IMR-90 (cell line): ENCODE results near the gene KIF15. TPM values are rescaled to one million over a fixed set of nuclear protein-coding genes. Genes with fewer than 3 reads are reported as not detected.

Experiments
- ATAC-seq: fragments of 200-7000 bp; cut with Tn5 transposase; 2 replicates; pipeline ENCODE4 v1.9.1; 2020; ENCODE audit warnings: low read depth, mild to moderate bottlenecking, moderate library complexity
- BruUV-seq: library from RNA; stranded (reverse); fragments of 400-500 nt; replicated peaks from 2 replicates; lab custom pipeline; 2021; lab: Mats Ljungman, UMichigan
- CTCF ChIA-PET: fragments of 300-600 bp; formaldehyde crosslinking; extraction: SDS; loops from one replicate; lab custom pipeline; 2021; ENCODE audit warnings: antibody characterized with exemption; lab: Yijun Ruan, JAX
- POLR2A ChIA-PET: fragments of 300-600 bp; sonication (Branson Sonifier 250); formaldehyde crosslinking; loops from one replicate; lab custom pipeline; 2022; ENCODE audit warnings: antibody characterized with exemption; ENCODE audit not compliant: unreplicated experiment; lab: Charles Lee
- DNase-seq: peaks from one replicate; pipeline ENCODE4 v3.0.0; 2013
- H2AFZ ChIP-seq: replicated peaks from 2 replicates; pipeline ENCODE3; 2013; ENCODE audit warnings: low read length, mild to moderate bottlenecking; ENCODE audit not compliant: poor library complexity
- H2AK5ac ChIP-seq: 2 replicates; pipeline ENCODE4 v1.6.1; 2013; ENCODE audit warnings: low read depth, low read length, inconsistent platforms
- H2AK9ac ChIP-seq: replicated peaks from 2 replicates; pipeline ENCODE3; 2013; ENCODE audit warnings: mild to moderate bottlenecking, low read depth, low read length, moderate library complexity; ENCODE audit not compliant: poor library complexity
- H2BK120ac ChIP-seq: 2 replicates; pipeline ENCODE4 v1.6.1; 2013; ENCODE audit warnings: low read depth, low read length, inconsistent platforms
- H2BK15ac ChIP-seq: 3 replicates; pipeline ENCODE4 v1.6.1; 2013; ENCODE audit warnings: low read depth, low read length, inconsistent platforms
- H2BK20ac ChIP-seq: 2 replicates; pipeline ENCODE4 v1.6.1; 2013; ENCODE audit warnings: low read depth, mild to moderate bottlenecking, inconsistent platforms, low read length, moderate library complexity
- H2BK5ac ChIP-seq: 2 replicates; pipeline ENCODE4 v1.6.1; 2013; ENCODE audit warnings: mild to moderate bottlenecking, low read depth, low read length, inconsistent platforms; ENCODE audit not compliant: poor library complexity, severe bottlenecking
- H3K14ac ChIP-seq: replicated peaks from 2 replicates; pipeline ENCODE4 v1.6.1; 2013; ENCODE audit warnings: low read depth, low read length, inconsistent platforms
- H3K18ac ChIP-seq: 2 replicates; pipeline ENCODE4 v1.6.1; 2013; ENCODE audit warnings: low read depth, low read length, control low read depth
- H3K23ac ChIP-seq: 2 replicates; pipeline ENCODE4 v1.6.1; 2013; ENCODE audit warnings: low read depth, low read length, inconsistent platforms
- H3K27ac ChIP-seq: 2 replicates; pipeline ENCODE4 v1.5.1; 2013; ENCODE audit warnings: mild to moderate bottlenecking, control low read depth, low read length; ENCODE audit not compliant: insufficient read depth
- H3K27me3 ChIP-seq: 2 replicates; pipeline ENCODE4 v1.6.1; 2013; ENCODE audit warnings: low read length; ENCODE audit not compliant: control insufficient read depth, insufficient read depth
- H3K36me3 ChIP-seq: 2 replicates; pipeline ENCODE4 v1.6.1; 2013; ENCODE audit warnings: low read length, mixed read lengths; ENCODE audit not compliant: control insufficient read depth, insufficient read depth
- H3K4ac ChIP-seq: 2 replicates; pipeline ENCODE4 v1.6.1; 2013; ENCODE audit warnings: low read depth, low read length, inconsistent platforms
- H3K4me1 ChIP-seq: 2 replicates; pipeline ENCODE4 v1.6.1; 2013; ENCODE audit warnings: low read length, mixed read lengths; ENCODE audit not compliant: control insufficient read depth, insufficient read depth
- H3K4me2 ChIP-seq: 2 replicates; pipeline ENCODE4 v1.6.1; 2013; ENCODE audit warnings: low read depth, mild to moderate bottlenecking, control low read depth, low read length, moderate library complexity
- H3K4me3 ChIP-seq: 2 replicates; pipeline ENCODE4 v1.5.1; 2013; ENCODE audit warnings: low read depth, mild to moderate bottlenecking, control low read depth, low read length, moderate library complexity; ENCODE audit not compliant: insufficient read depth
- H3K56ac ChIP-seq: 2 replicates; pipeline ENCODE4 v1.6.1; 2013; ENCODE audit warnings: low read length, inconsistent platforms; ENCODE audit not compliant: insufficient read depth; ENCODE audit errors: extremely low read depth
- H3K79me1 ChIP-seq, 2 experiments: 2 replicates each; pipeline ENCODE4 v1.6.1; 2013; ENCODE audit warnings: low read length in 2 of 2, inconsistent platforms in 1 of 2, low read depth in 1 of 2
- H3K9ac ChIP-seq: 2 replicates; pipeline ENCODE4 v1.6.1; 2013; ENCODE audit warnings: low read depth, low read length, control low read depth
- H3K9me1 ChIP-seq: 2 replicates; pipeline ENCODE4 v1.6.1; 2013; ENCODE audit warnings: low read length, inconsistent platforms; ENCODE audit not compliant: insufficient read depth
- H3K9me3 ChIP-seq: 2 replicates; pipeline ENCODE4 v1.6.1; 2013; ENCODE audit warnings: low read length; ENCODE audit not compliant: control insufficient read depth, insufficient read depth
- H4K20me1 ChIP-seq: 2 replicates; pipeline ENCODE4 v1.6.1; 2013; ENCODE audit warnings: low read length, inconsistent platforms; ENCODE audit not compliant: insufficient read depth
- H4K5ac ChIP-seq: 2 replicates; pipeline ENCODE4 v1.6.1; 2013; ENCODE audit warnings: mild to moderate bottlenecking, low read depth, low read length, control low read depth
- H4K8ac ChIP-seq, 2 experiments: 2 replicates each; pipeline ENCODE4 v1.6.1; 2013; ENCODE audit warnings: low read depth in 2 of 2, low read length in 2 of 2, control low read depth in 1 of 2, inconsistent platforms in 1 of 2
- H4K91ac ChIP-seq: 2 replicates; pipeline ENCODE4 v1.6.1; 2013; ENCODE audit warnings: low read depth, low read length, inconsistent platforms; ENCODE audit not compliant: insufficient read depth
- MAFK ChIP-seq: IDR thresholded peaks from 2 replicates; pipeline ENCODE4 v1.6.1; 2012; ENCODE audit warnings: low read depth, low read length, improper control_type of control experiment
- SMC3 ChIP-seq: fragments of 150-350 bp; IDR thresholded peaks from 2 replicates; pipeline ENCODE4 v1.6.1; 2016; ENCODE audit warnings: low read depth, mild to moderate bottlenecking, antibody characterized with exemption, low read length, moderate library complexity
- WGBS, 2 experiments: methylation state at CpG; one replicate each; pipeline versions ENCODE4 v1.1.5 to v1.1.7; 2013; ENCODE audit warnings: missing lambda C conversion rate in 2 of 2; ENCODE audit not compliant: insufficient read length in 1 of 2; ENCODE audit errors: extremely low coverage in 2 of 2; 5-methylcytosine and 5-hydroxymethylcytosine counted together
- dilution Hi-C: fragments of 300-500 bp; cut with HindIII; formaldehyde crosslinking; loops from one replicate; pipeline ENCODE4 v1.14.3; 2018; ENCODE audit warnings: low sequenced_read_pairs; ENCODE audit not compliant: unreplicated experiment
- in situ Hi-C: fragments of 300-500 bp; cut with MboI; formaldehyde crosslinking; loops from 3 replicates; pipeline ENCODE4 v1.14.3; 2019; ENCODE audit warnings: low sequenced_read_pairs, inconsistent platforms, mixed read lengths
- intact Hi-C: fragments of 100-400 bp; cut with micrococcal nuclease; formaldehyde crosslinking; loops from 2 replicates; pipeline ENCODE4 v1.10.0; 2022
- polyA plus RNA-seq, 3 experiments: library from polyadenylated mRNA; depleted of rRNA; stranded (reverse); fragments of >200 nt; gene quantifications; 2 replicates each; pipeline ENCODE4 v1.2.3, GENCODE V29; 2012; ENCODE audit warnings: low replicate concordance in 1 of 3
- total RNA-seq: library from RNA; depleted of rRNA; stranded (reverse); fragments of >200 nt; gene quantifications from 2 replicates; pipeline ENCODE4 v1.2.3, GENCODE V29; 2012

The KIF15 gene
- total and polyA plus RNA-seq, 2 of the 4 experiments (the other 2 are of a cell fraction) = 3.7 to 8.4 TPM

DNA sequence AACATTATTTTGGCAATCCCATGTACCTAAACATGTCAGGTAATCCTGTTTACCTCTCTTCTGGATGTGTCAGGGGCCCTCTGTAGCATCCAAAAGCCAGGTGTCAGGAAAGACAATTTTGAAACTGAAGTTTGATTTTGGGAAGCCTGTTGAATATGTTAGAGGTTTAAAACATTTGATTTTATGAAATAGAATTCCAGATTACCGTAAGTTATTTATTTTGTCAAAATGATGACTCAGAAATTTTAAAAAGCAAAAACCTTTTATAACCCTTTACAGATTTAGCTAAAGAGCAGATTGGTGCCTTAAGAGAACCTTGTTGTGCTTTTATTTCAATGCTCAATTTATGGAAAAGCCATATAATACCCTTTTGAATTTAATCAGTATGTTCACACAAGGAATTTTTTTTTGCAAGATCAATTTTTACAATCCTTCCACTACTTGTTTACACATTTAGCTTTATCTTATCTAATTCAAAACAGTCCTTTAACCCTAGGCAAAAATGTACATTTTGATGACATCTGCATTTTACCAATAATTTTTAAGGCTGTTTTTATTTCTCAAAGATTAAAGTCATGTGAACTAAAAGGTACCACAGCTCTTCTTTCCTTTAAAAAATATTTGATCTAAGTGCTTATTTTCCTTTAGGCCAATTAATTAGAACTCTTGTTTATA lies 10.0 kb downstream of the KIF15 start:
- no peak for ATAC-seq

More for the DNA sequence above, 10.0 kb downstream of the KIF15 start:
- Histone ChIP-seq H3K4me1 (no peaks in the 10 kb centered on the region), H2BK120ac (no peak overlapping the region), H4K91ac (no peak overlapping the region), H3K4me3 (no peak overlapping the region), H3K36me3 (peaks cover 9% of the 10 kb centered on the region; the same call in 1 of the 2 replicates), H3K4ac (no peak overlapping the region), H3K23ac (no peak overlapping the region), H2AFZ (no peak overlapping the region), H3K27ac (no peak overlapping the region), H3K9ac (no peak overlapping the region), H3K4me2 (no peak overlapping the region), H3K18ac (no peak overlapping the region), H3K56ac (no peak overlapping the region), H2AK5ac (no peak overlapping the region), H3K27me3 (no peaks in the 10 kb centered on the region), H2BK15ac (no peak overlapping the region), H2AK9ac (no peak overlapping the region), H4K5ac (no peak overlapping the region), H3K9me1 (no peaks in the 10 kb centered on the region), H4K20me1 (no peaks in the 10 kb centered on the region), H3K14ac (no peak overlapping the region), H2BK5ac (no peak overlapping the region), H3K79me1 (peaks cover 23 to 41% of the 10 kb centered on the region in 2 experiments), H2BK20ac (no peak overlapping the region), H4K8ac (no peak overlapping the region), H3K9me3 (peaks cover 17% of the 10 kb centered on the region)
- WGBS, 2 experiments = no CpG with 5 or more reads among the region's 1 CpG
- ChIA-PET CTCF (no interaction called here), POLR2A (no interaction called here)
- dilution Hi-C loops = no loop called here
- in situ Hi-C loops = no loop called here
- intact Hi-C loops = no loop called here
- BruUV-seq = no TSS peak
- DNase-seq = no peak
- TF ChIP-seq MAFK (peak; percentile 48), SMC3 (no peak)
